BLaER1 treated with 17β-estradiol and CSF1 and Interleukin-3, amounts not matched to agents 10 nM and 100 nM (cell line): ENCODE measurements around the gene MACROD1.

Source experiments
- H3K27ac ChIP-seq, 11 experiments: shearing (Covaris generic); formaldehyde crosslinking; 2 replicates each; pipeline ENCODE4 v1.8.1; 2022
- H3K27me3 ChIP-seq, 11 experiments: shearing (Covaris generic); formaldehyde crosslinking; 2 replicates each; pipeline ENCODE4 v1.8.1; 2022
- H3K36me3 ChIP-seq, 11 experiments: shearing (Covaris generic); formaldehyde crosslinking; 2 replicates each; pipeline ENCODE4 v1.8.1; 2022
- H3K4me1 ChIP-seq, 10 experiments: shearing (Covaris generic); formaldehyde crosslinking; 2 replicates each; pipeline ENCODE4 v1.8.1; 2022
- H3K4me2 ChIP-seq, 11 experiments: shearing (Covaris generic); formaldehyde crosslinking; 2 replicates each; pipeline ENCODE4 v1.8.1; 2022
- H3K4me3 ChIP-seq, 10 experiments: shearing (Covaris generic); formaldehyde crosslinking; 2 replicates each; pipeline ENCODE4 v1.8.1; 2022
- H3K9ac ChIP-seq, 11 experiments: shearing (Covaris generic); formaldehyde crosslinking; 2 replicates each; pipeline ENCODE4 v1.8.1; 2022
- H3K9me3 ChIP-seq, 11 experiments: shearing (Covaris generic); formaldehyde crosslinking; replicated peaks in 1 of 11; 2 replicates each; pipeline ENCODE4 v1.8.1; 2022
- H4K20me1 ChIP-seq, 11 experiments: shearing (Covaris generic); formaldehyde crosslinking; 2 replicates each; pipeline ENCODE4 v1.8.1; 2022
- Cebpa-rat ChIP-seq, 11 experiments: shearing (Covaris generic); IDR thresholded peaks; 2 replicates each; pipeline ENCODE4 v1.8.1; 2022

Gene MACROD1

DNA sequence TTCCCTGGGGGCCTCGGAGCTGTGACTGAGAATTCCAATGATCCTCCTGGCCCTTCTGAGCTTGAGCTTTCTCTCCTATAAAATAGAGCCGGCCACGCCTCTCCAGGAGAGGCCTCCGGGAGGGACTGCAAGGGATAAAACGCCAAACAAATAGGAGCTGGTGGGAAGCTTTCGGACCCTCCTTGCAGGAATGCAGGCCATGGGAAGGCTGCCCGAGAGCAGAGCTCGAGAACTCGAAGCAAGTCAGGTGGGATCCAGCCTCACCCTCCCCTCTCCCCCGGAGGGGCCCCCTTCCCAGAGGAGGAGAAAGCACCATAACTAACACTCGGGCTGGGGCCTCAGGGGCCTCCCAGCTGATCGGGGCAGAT lies 95.6 kb downstream of the MACROD1 start:
- H3K4me1 ChIP-seq, result peaks cover 13 to 46% (median 26%) of the 10 kb centered on the region in 10 experiments
- TF ChIP-seq Cebpa-rat (IDR thresholded peaks at IDR 0.05), result no peak
- H3K4me2 ChIP-seq, result no peak overlapping the region
- H3K4me3 ChIP-seq, result no peak overlapping the region
- H3K36me3 ChIP-seq, result no peaks in the 10 kb centered on the region
- no peaks in the 10 kb centered on the region for H3K9me3 ChIP-seq
- no peaks in the 10 kb centered on the region for H3K27me3 ChIP-seq
- H3K9ac ChIP-seq, result no peak overlapping the region
- H4K20me1 ChIP-seq, result peaks cover 0 to 99% (median 70%) of the 10 kb centered on the region in 11 experiments; a peak in 18 of 22 replicates
- no peak overlapping the region for H3K27ac ChIP-seq

GRCh38 chr11:64069401-64070313 lies 96.3 kb downstream of the MACROD1 start:
- H3K4me3 ChIP-seq, result no peak overlapping the region
- no peaks in the 10 kb centered on the region for H3K27me3 ChIP-seq
- no peaks in the 10 kb centered on the region for H3K36me3 ChIP-seq
- H3K4me1 ChIP-seq, result peaks cover 12 to 43% (median 24%) of the 10 kb centered on the region in 10 experiments
- peaks cover 0 to 99% (median 68%) of the 10 kb centered on the region in 11 experiments; a peak in 18 of 22 replicates for H4K20me1 ChIP-seq
- no peak overlapping the region for H3K27ac ChIP-seq
- H3K9ac ChIP-seq, result 0 out of 22 replicates have a peak overlapping the region, but pooled peaks of 1 of the 11 experiments have one; percentile 2
- no peak overlapping the region for H3K4me2 ChIP-seq
- TF ChIP-seq Cebpa-rat (IDR thresholded peaks at IDR 0.05), result no peak
- no peaks in the 10 kb centered on the region for H3K9me3 ChIP-seq

- no peaks in the 10 kb centered on the region for H3K36me3 ChIP-seq
- no peak for TF ChIP-seq Cebpa-rat (IDR thresholded peaks at IDR 0.05)
- no peak overlapping the region for H3K4me2 ChIP-seq
- no peak overlapping the region for H3K4me3 ChIP-seq
- no peaks in the 10 kb centered on the region for H3K27me3 ChIP-seq
- H3K27ac ChIP-seq, result no peak overlapping the region
- H4K20me1 ChIP-seq, result peaks cover 3 to 99% (median 68%) of the 10 kb centered on the region in 11 experiments; a peak in 20 of 22 replicates
- H3K9me3 ChIP-seq, result no peaks in the 10 kb centered on the region
- peaks cover 4 to 35% (median 16%) of the 10 kb centered on the region in 10 experiments for H3K4me1 ChIP-seq
- 0 out of 22 replicates have a peak overlapping the region, but pooled peaks of 2 of the 11 experiments have one; percentile 2 to 18 for H3K9ac ChIP-seq
Observed at GRCh38 chr11:64068705-64069400, 97.1 kb downstream of the MACROD1 start.

GRCh38 chr11:64067230-64067993 lies 98.5 kb downstream of the MACROD1 start:
- Histone ChIP-seq H3K36me3 (no peaks in the 10 kb centered on the region), H3K4me2 (peak overlapping the region in 7 of 11 experiments; percentile 14 to 58 (median 28); a peak in 11 of 22 replicates), H4K20me1 (peaks cover 0 to 99% (median 68%) of the 10 kb centered on the region in 11 experiments; a peak in 18 of 22 replicates), H3K27ac (no peak overlapping the region), H3K4me1 (peaks cover 0 to 24% (median 10%) of the 10 kb centered on the region in 10 experiments; a peak in 11 of 20 replicates), H3K9ac (peak overlapping the region in 1 of 11 experiments; percentile 41; a peak in 2 of 22 replicates), H3K4me3 (no peak overlapping the region), H3K27me3 (0 out of 22 replicates have a peak, but pooled peaks cover 0 to 2% (median 0%) of the 10 kb centered on the region in 11 experiments), H3K9me3 (no peaks in the 10 kb centered on the region)
- TF ChIP-seq Cebpa-rat (IDR thresholded peaks at IDR 0.05), result no peak

GRCh38 chr11:64065712-64066111 lies 100.2 kb downstream of the MACROD1 start:
- H3K36me3 ChIP-seq, result no peaks in the 10 kb centered on the region
- peaks cover 9 to 18% (median 13%) of the 10 kb centered on the region in 11 experiments for H3K27me3 ChIP-seq

DNA sequence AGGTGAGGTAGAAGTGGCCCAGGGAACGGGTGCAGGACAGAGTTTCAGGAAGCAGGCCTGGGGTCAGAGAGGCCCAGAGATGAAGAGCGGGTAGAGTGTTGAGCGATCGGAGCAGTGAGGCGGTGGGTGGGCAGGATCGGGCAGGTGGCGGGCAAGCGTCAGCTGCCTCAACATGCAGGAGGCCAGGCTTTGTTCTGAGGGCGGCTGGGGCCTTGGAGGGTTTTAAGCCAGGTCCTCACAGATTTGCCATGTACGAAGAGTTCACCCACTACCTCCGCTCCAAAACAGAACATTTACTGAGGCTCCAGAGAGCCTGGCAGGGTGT lies 100.8 kb downstream of the MACROD1 start:
- Histone ChIP-seq H3K4me1 (peaks cover 6 to 38% (median 24%) of the 10 kb centered on the region in 10 experiments; a peak in 19 of 20 replicates), H3K36me3 (no peaks in the 10 kb centered on the region), H3K27me3 (peaks cover 15 to 24% (median 19%) of the 10 kb centered on the region in 11 experiments), H3K4me3 (no peak overlapping the region), H4K20me1 (peaks cover 3 to 99% (median 68%) of the 10 kb centered on the region in 11 experiments; a peak in 20 of 22 replicates), H3K27ac (no peak overlapping the region), H3K9ac (no peak overlapping the region), H3K4me2 (no peak overlapping the region), H3K9me3 (no peaks in the 10 kb centered on the region)
- TF ChIP-seq Cebpa-rat (IDR thresholded peaks at IDR 0.05), result no peak

More at GRCh38 chr11:64065712-64066111, 100.2 kb downstream of the MACROD1 start:
- H3K4me3 ChIP-seq, result no peak overlapping the region
- H3K4me1 ChIP-seq, result peaks cover under 1 to 32% (median 19%) of the 10 kb centered on the region in 10 experiments; a peak in 17 of 20 replicates
- H3K9me3 ChIP-seq, result no peaks in the 10 kb centered on the region
- no peak overlapping the region for H3K27ac ChIP-seq
- peaks cover 0 to 99% (median 64%) of the 10 kb centered on the region in 11 experiments; a peak in 20 of 22 replicates for H4K20me1 ChIP-seq
- H3K4me2 ChIP-seq, result no peak overlapping the region
- no peak overlapping the region for H3K9ac ChIP-seq
- no peak for TF ChIP-seq Cebpa-rat (IDR thresholded peaks at IDR 0.05)

DNA sequence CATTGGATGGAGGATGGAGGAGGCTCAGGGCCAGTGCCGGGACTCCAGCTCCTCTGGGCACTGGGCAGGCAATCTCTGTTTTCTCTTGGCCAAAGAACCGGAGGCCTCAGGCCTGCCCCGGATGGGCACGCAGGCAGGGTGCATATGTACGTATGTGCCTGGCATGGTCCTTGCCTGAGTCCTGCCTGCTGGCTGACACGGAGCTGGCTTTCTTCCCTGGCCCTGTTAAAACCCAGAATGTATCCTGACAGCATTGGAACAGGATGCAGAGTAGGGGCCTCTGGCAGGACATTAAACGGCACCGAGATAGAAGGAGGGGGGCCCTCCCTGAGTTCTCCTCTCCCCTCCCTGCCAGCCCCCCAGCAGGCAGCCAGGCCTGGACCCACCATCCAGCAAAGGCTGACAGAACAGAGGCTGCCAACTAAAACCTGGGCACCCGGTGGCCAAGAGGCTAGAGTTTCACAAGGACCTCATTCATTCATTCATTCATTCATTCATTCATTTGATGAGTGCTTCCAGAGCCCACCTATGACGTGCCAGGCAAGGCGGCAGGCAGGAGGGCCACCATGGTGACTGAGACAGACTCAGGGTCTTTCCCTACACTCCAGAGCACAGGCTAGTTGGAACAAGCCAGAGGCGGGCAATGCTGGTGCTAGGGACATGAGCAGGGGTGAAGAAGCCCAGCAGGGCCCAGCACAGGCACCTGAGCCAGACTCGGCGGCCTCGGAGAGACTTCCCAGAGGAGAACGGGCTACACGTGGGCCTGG lies 101.4 kb downstream of the MACROD1 start:
- peaks cover 15 to 30% (median 24%) of the 10 kb centered on the region in 11 experiments for H3K27me3 ChIP-seq
- peaks cover 6 to 42% (median 29%) of the 10 kb centered on the region in 10 experiments; a peak in 19 of 20 replicates for H3K4me1 ChIP-seq
- no peak overlapping the region for H3K4me3 ChIP-seq
- H3K27ac ChIP-seq, result no peak overlapping the region
- no peak overlapping the region for H3K4me2 ChIP-seq
- no peaks in the 10 kb centered on the region for H3K36me3 ChIP-seq
- H3K9ac ChIP-seq, result 0 out of 22 replicates have a peak overlapping the region, but pooled peaks of 1 of the 11 experiments have one; percentile 2
- TF ChIP-seq Cebpa-rat (IDR thresholded peaks at IDR 0.05), result no peak
- H3K9me3 ChIP-seq, result no peaks in the 10 kb centered on the region
- peaks cover 4 to 99% (median 72%) of the 10 kb centered on the region in 11 experiments; a peak in 20 of 22 replicates for H4K20me1 ChIP-seq

- H4K20me1 ChIP-seq, result peaks cover 4 to 99% (median 74%) of the 10 kb centered on the region in 11 experiments; a peak in 20 of 22 replicates
- no peak overlapping the region for H3K27ac ChIP-seq
- no peak overlapping the region; a peak in 1 of 22 replicates for H3K9ac ChIP-seq
- no peak overlapping the region for H3K4me3 ChIP-seq
- peaks cover 15 to 33% (median 24%) of the 10 kb centered on the region in 11 experiments for H3K27me3 ChIP-seq
- no peaks in the 10 kb centered on the region for H3K36me3 ChIP-seq
- H3K4me1 ChIP-seq, result peaks cover 6 to 43% (median 33%) of the 10 kb centered on the region in 10 experiments; a peak in 19 of 20 replicates
- TF ChIP-seq Cebpa-rat (IDR thresholded peaks at IDR 0.05), result no peak
- no peaks in the 10 kb centered on the region for H3K9me3 ChIP-seq
- no peak overlapping the region for H3K4me2 ChIP-seq
Observed at GRCh38 chr11:64063777-64064176, 102.1 kb downstream of the MACROD1 start.
